GM21723 (cell line): Measurements from ENCODE around the gene KDM4C.

Experiments
- ATAC-seq: cut with Tn5 transposase; IDR thresholded peaks from one replicate; pipeline ENCODE4 v1.9.1; 2021; ENCODE audit warnings: mild to moderate bottlenecking, moderate library complexity; ENCODE audit not compliant: unreplicated experiment

The KDM4C gene

GRCh38 chr9:6961845-6962522 is 204.2 kb downstream of the KDM4C start:
- no peak for ATAC-seq

- no peak for ATAC-seq
Measured at GRCh38 chr9:6965566-6965965, 207.8 kb downstream of the KDM4C start.

GRCh38 chr9:6968271-6968670 is 210.5 kb downstream of the KDM4C start:
- no peak for ATAC-seq

GRCh38 chr9:6969805-6970204 is 212.0 kb downstream of the KDM4C start:
- no peak for ATAC-seq

GRCh38 chr9:6973089-6973488 is 215.3 kb downstream of the KDM4C start:
- peak; percentile 16 for ATAC-seq

- peak; percentile 95 for ATAC-seq
Measured at GRCh38 chr9:6973762-6974161, 216.0 kb downstream of the KDM4C start.

- no peak for ATAC-seq
Measured at GRCh38 chr9:6975198-6975597, 217.4 kb downstream of the KDM4C start.

- ATAC-seq: no peak
Measured at GRCh38 chr9:6977761-6978160, 220.0 kb downstream of the KDM4C start.

- no peak for ATAC-seq
Measured at GRCh38 chr9:6978591-6978990, 220.8 kb downstream of the KDM4C start.

GRCh38 chr9:6984941-6985578 is 227.3 kb downstream of the KDM4C start:
- no peak for ATAC-seq

GRCh38 chr9:6986141-6986815 is 228.5 kb downstream of the KDM4C start:
- ATAC-seq: no peak

- ATAC-seq: no peak
Measured at GRCh38 chr9:6987381-6987780, 229.6 kb downstream of the KDM4C start.

GRCh38 chr9:6991418-6991817 is 233.6 kb downstream of the KDM4C start:
- ATAC-seq: no peak

- ATAC-seq: no peak
Measured at GRCh38 chr9:6996061-6996854, 238.5 kb downstream of the KDM4C start.

GRCh38 chr9:6997330-6997729 is 239.6 kb downstream of the KDM4C start:
- ATAC-seq: no peak

- ATAC-seq: no peak
Measured at GRCh38 chr9:6999794-7000193, 242.0 kb downstream of the KDM4C start.

- no peak for ATAC-seq
Measured at GRCh38 chr9:7001571-7001970, 243.8 kb downstream of the KDM4C start.

GRCh38 chr9:7003861-7004260 is 246.1 kb downstream of the KDM4C start:
- no peak for ATAC-seq

- ATAC-seq: no peak
Measured at GRCh38 chr9:7006417-7006816, 248.6 kb downstream of the KDM4C start.

GRCh38 chr9:7008411-7008810 is 250.6 kb downstream of the KDM4C start:
- ATAC-seq: no peak

GRCh38 chr9:7009065-7009464 is 251.3 kb downstream of the KDM4C start:
- ATAC-seq: no peak
